KMS-11 (cell line): ENCODE data around the gene R3HDM4.
"Not testable (repeated sequence)": the region's sequence is repeated elsewhere in the genome, so short reads cannot be mapped to it uniquely, and the experiment has no call there.

Experiments used
- H2AFZ ChIP-seq: fragments of 200-600 bp; sonication (generic); 2 replicates; pipeline ENCODE4 v1.6.1; 2016; ENCODE audit warnings: antibody characterized with exemption, mixed run types, low read depth
- H3K27ac ChIP-seq: fragments of 200-600 bp; sonication (generic); 2 replicates; pipeline ENCODE4 v1.6.1; 2016; ENCODE audit warnings: mild to moderate bottlenecking, mixed run types
- H3K27me3 ChIP-seq: fragments of 200-600 bp; sonication (generic); 2 replicates; pipeline ENCODE4 v1.6.1; 2017; ENCODE audit warnings: mild to moderate bottlenecking, low read depth, mixed run types, moderate library complexity; ENCODE audit not compliant: insufficient read depth
- H3K36me3 ChIP-seq: fragments of 200-600 bp; sonication (generic); 2 replicates; pipeline ENCODE4 v1.6.1; 2017; ENCODE audit warnings: mild to moderate bottlenecking, mixed run types; ENCODE audit not compliant: insufficient read depth
- H3K4me1 ChIP-seq: fragments of 200-600 bp; sonication (generic); 2 replicates; pipeline ENCODE4 v1.6.1; 2016; ENCODE audit warnings: mild to moderate bottlenecking, low read depth, mixed run types; ENCODE audit not compliant: poor library complexity, severe bottlenecking
- H3K4me2 ChIP-seq: fragments of 200-600 bp; sonication (generic); 2 replicates; pipeline ENCODE4 v1.7.0; 2016; ENCODE audit warnings: mild to moderate bottlenecking, mixed run types
- H3K4me3 ChIP-seq: fragments of 200-600 bp; sonication (generic); IDR thresholded peaks from 2 replicates; pipeline ENCODE4 v1.6.1; 2017; ENCODE audit warnings: low read depth, low read length, mixed read lengths; ENCODE audit not compliant: insufficient read depth
- H3K79me2 ChIP-seq: fragments of 200-600 bp; sonication (generic); 2 replicates; pipeline ENCODE4 v1.6.1; 2016; ENCODE audit warnings: low read depth, mixed run types; ENCODE audit not compliant: insufficient read depth
- H3K9ac ChIP-seq: fragments of 200-600 bp; sonication (generic); 2 replicates; pipeline ENCODE4 v1.6.1; 2016; ENCODE audit warnings: mild to moderate bottlenecking, mixed run types
- H4K20me1 ChIP-seq: fragments of 200-600 bp; sonication (generic); 2 replicates; pipeline ENCODE4 v1.6.1; 2016; ENCODE audit warnings: mild to moderate bottlenecking, mixed run types; ENCODE audit not compliant: insufficient read depth
- TF ChIP-seq, protein P1 (sequence below): fragments of 200-600 bp; sonication (generic); conservative IDR thresholded peaks from 2 replicates; pipeline ENCODE4 v1.6.1; 2017; ENCODE audit warnings: low read depth, mild to moderate bottlenecking, antibody characterized with exemption, low read length, moderate library complexity, mixed read lengths

The R3HDM4 gene

DNA sequence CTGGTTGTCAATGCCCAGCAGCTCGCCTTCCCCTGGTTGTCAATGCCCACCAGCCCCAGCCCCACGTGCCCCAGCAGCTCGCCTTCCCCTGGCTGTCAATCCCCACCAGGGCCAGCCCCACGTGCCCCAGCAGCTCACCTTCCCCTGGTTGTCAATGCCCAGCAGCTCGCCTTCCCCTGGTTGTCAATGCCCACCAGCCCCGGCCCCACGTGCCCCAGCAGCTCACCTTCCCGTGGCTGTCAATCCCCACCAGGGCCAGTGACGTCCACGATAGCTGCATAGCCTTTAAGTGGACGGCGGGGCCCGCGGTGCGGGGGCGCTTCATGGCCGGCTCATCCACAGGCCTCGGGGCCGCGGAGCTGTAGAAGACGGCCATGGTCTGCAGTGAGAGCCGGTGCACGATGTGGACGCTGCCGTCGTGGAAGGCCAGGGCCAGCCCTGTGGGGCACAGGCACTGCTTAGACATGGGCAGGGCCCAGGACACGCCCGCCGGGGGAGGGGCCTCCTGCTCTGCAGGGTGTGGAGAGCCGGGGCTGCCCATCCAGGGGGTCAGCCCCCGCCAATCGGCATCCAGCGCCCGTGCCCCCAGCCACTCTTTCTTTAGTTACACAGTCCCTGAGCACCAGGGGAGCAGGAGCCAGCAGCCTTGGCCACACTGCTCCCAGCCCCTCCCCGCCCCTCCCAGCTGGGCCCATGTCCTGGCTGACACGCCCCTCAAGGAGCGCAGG lies 33.1 kb downstream of the R3HDM4 start:
- Histone ChIP-seq H3K4me1 (no peaks in the 10 kb centered on the region), H3K9ac (no peak overlapping the region), H3K27ac (no peak overlapping the region), H4K20me1 (no peaks in the 10 kb centered on the region), H2AFZ (no peak overlapping the region), H3K4me3 (no peak overlapping the region), H3K36me3 (no peaks in the 10 kb centered on the region), H3K79me2 (no peaks in the 10 kb centered on the region), H3K4me2 (no peak overlapping the region), H3K27me3 (no peaks in the 10 kb centered on the region)
- TF ChIP-seq, protein P1, sequence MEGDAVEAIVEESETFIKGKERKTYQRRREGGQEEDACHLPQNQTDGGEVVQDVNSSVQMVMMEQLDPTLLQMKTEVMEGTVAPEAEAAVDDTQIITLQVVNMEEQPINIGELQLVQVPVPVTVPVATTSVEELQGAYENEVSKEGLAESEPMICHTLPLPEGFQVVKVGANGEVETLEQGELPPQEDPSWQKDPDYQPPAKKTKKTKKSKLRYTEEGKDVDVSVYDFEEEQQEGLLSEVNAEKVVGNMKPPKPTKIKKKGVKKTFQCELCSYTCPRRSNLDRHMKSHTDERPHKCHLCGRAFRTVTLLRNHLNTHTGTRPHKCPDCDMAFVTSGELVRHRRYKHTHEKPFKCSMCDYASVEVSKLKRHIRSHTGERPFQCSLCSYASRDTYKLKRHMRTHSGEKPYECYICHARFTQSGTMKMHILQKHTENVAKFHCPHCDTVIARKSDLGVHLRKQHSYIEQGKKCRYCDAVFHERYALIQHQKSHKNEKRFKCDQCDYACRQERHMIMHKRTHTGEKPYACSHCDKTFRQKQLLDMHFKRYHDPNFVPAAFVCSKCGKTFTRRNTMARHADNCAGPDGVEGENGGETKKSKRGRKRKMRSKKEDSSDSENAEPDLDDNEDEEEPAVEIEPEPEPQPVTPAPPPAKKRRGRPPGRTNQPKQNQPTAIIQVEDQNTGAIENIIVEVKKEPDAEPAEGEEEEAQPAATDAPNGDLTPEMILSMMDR, result no peak

- H3K4me1 ChIP-seq, H3K27ac ChIP-seq, H2AFZ ChIP-seq, H4K20me1 ChIP-seq, H3K27me3 ChIP-seq, H3K9ac ChIP-seq, H3K36me3 ChIP-seq, H3K4me2 ChIP-seq, H3K79me2 ChIP-seq, H3K4me3 ChIP-seq: not testable (repeated sequence)
Measured at GRCh38 chr19:878751-879561, 34.1 kb downstream of the R3HDM4 start.

- H3K4me2 ChIP-seq, H3K4me1 ChIP-seq, H3K27me3 ChIP-seq, H3K4me3 ChIP-seq, H3K79me2 ChIP-seq, H3K36me3 ChIP-seq, H3K27ac ChIP-seq, H3K9ac ChIP-seq, H4K20me1 ChIP-seq, H2AFZ ChIP-seq: not testable (repeated sequence)
Measured at GRCh38 chr19:877992-878660, 34.9 kb downstream of the R3HDM4 start.

DNA sequence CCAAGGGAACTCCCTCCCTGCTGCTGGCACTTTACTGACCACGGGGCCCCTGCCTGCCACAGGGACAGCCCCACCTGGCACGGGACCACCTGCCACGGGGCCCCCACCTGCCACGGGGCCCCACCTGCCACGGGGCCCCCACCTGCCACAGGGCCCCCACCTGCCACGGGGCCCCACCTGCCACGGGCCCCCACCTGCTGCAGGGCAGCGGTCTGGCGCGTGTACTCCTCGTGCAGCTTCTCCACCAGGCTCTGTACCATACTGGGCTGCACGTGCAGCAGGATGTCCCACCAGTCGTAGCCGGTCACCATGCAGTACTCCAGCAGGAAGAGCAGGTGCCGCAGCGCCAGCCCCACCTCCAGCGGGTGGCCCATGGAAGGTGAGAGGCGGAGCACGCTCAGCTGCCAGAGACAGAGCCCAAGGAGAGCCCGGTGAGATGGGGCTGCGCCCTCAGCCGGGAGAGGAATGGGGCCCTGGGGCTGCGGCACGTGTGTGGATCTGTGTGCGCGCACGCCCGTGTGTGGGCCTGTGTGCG lies 36.2 kb downstream of the R3HDM4 start:
- no peak overlapping the region for H2AFZ ChIP-seq
- H4K20me1 ChIP-seq, result no peaks in the 10 kb centered on the region
- H3K4me3 ChIP-seq, result no peak overlapping the region
- H3K4me1 ChIP-seq, result peaks cover 7% of the 10 kb centered on the region
- no peak overlapping the region for H3K9ac ChIP-seq
- H3K27me3 ChIP-seq, result no peaks in the 10 kb centered on the region
- H3K27ac ChIP-seq, result no peak overlapping the region
- H3K36me3 ChIP-seq, result no peaks in the 10 kb centered on the region
- H3K4me2 ChIP-seq, result no peak overlapping the region
- TF ChIP-seq, protein P1, result no peak
- no peaks in the 10 kb centered on the region for H3K79me2 ChIP-seq

GRCh38 chr19:876089-876488 lies 36.9 kb downstream of the R3HDM4 start:
- no peaks in the 10 kb centered on the region for H3K36me3 ChIP-seq
- no peaks in the 10 kb centered on the region for H3K27me3 ChIP-seq
- no peaks in the 10 kb centered on the region for H3K79me2 ChIP-seq
- H3K4me2 ChIP-seq, result no peak overlapping the region
- TF ChIP-seq, protein P1, result no peak
- no peak overlapping the region for H2AFZ ChIP-seq
- H4K20me1 ChIP-seq, result no peaks in the 10 kb centered on the region
- H3K9ac ChIP-seq, result no peak overlapping the region
- no peak overlapping the region for H3K4me3 ChIP-seq
- peaks cover 8% of the 10 kb centered on the region for H3K4me1 ChIP-seq
- H3K27ac ChIP-seq, result no peak overlapping the region
